GM12865 (cell line): ENCODE measurements around the gene PPFIBP1.
"Not testable (repeated sequence)": the region's sequence is repeated elsewhere in the genome, so short reads cannot be mapped to it uniquely, and the experiment has no call there.

Experiments
- DNase-seq: peaks from one replicate; pipeline ENCODE4 v3.0.0; 2010; ENCODE audit warnings: low read depth
- H3K4me3 ChIP-seq: 2 replicates; pipeline ENCODE4 v1.5.1; 2011; ENCODE audit warnings: mild to moderate bottlenecking, low read depth, low read length, control low read depth
- CTCF ChIP-seq: IDR thresholded peaks from 2 replicates; pipeline ENCODE4 v1.5.1; 2011; ENCODE audit warnings: low read length, control low read depth, low read depth, inconsistent platforms; ENCODE audit not compliant: insufficient read depth; ENCODE audit errors: missing control alignments

The PPFIBP1 gene

GRCh38 chr12:27622436-27623195 is 98.6 kb downstream of the PPFIBP1 start:
- TF ChIP-seq CTCF: no peak

GRCh38 chr12:27623645-27624044 is 99.6 kb downstream of the PPFIBP1 start:
- no peak for TF ChIP-seq CTCF
- no peak overlapping the region for H3K4me3 ChIP-seq
- DNase-seq: no peak

More at GRCh38 chr12:27622436-27623195, 98.6 kb downstream of the PPFIBP1 start:
- H3K4me3 ChIP-seq: no peak overlapping the region
- no peak for DNase-seq

GRCh38 chr12:27624586-27624985 is 100.6 kb downstream of the PPFIBP1 start:
- DNase-seq: no peak
- no peak overlapping the region for H3K4me3 ChIP-seq
- TF ChIP-seq CTCF: no peak

- no peak for TF ChIP-seq CTCF
- no peak overlapping the region for H3K4me3 ChIP-seq
- peak; percentile 24 for DNase-seq
Observed at GRCh38 chr12:27627123-27627852, 103.3 kb downstream of the PPFIBP1 start.

- H3K4me3 ChIP-seq: not testable (repeated sequence)
Observed at GRCh38 chr12:27627853-27628469, 104.0 kb downstream of the PPFIBP1 start.

GRCh38 chr12:27630219-27630618 is 106.2 kb downstream of the PPFIBP1 start:
- not testable (repeated sequence) for DNase-seq, H3K4me3 ChIP-seq

More at GRCh38 chr12:27627853-27628469, 104.0 kb downstream of the PPFIBP1 start:
- DNase-seq: not testable (repeated sequence)

- no peak for TF ChIP-seq CTCF
- DNase-seq: no peak
- H3K4me3 ChIP-seq: no peak overlapping the region
Observed at GRCh38 chr12:27631365-27631764, 107.4 kb downstream of the PPFIBP1 start.
